Prostate gland (tissue), 2 donors: ENCODE results near the gene ZCCHC7. TPM values are rescaled to one million over a fixed set of nuclear protein-coding genes. Genes with fewer than 3 reads are reported as not detected.
"Not testable (repeated sequence)": the region's sequence is repeated elsewhere in the genome, so short reads cannot be mapped to it uniquely, and the experiment has no call there.

Experiments used
- DNase-seq: peaks from one replicate; pipeline ENCODE4 v3.0.0-alpha.2; 2019; ENCODE audit warnings: low spot score
- H3K27ac ChIP-seq, 2 donors: fragments of 200-600 bp; sonication (generic); 2 replicates each; pipeline ENCODE4 v1.5.1; 2017 to 2019
- H3K27me3 ChIP-seq: fragments of 200-600 bp; sonication (generic); replicated peaks from 2 replicates; pipeline ENCODE4 v1.5.1; 2019; ENCODE audit not compliant: insufficient read depth
- H3K36me3 ChIP-seq, 2 donors: fragments of 200-600 bp; sonication (generic); 1 replicate in 1 of 2; 2 replicates in 1 of 2; pipeline versions ENCODE4 v1.5.1 to v1.8.1; 2017 to 2019
- H3K4me1 ChIP-seq: fragments of 200-600 bp; sonication (generic); replicated peaks from 2 replicates; pipeline ENCODE4 v1.5.1; 2019
- H3K4me3 ChIP-seq, 2 donors: fragments of 200-600 bp; sonication (generic); 2 replicates each; pipeline ENCODE4 v1.5.1; 2017 to 2019
- H3K9me3 ChIP-seq: fragments of 200-600 bp; sonication (generic); 2 replicates; pipeline ENCODE4 v1.5.1; 2017
- POLR2A ChIP-seq: fragments of 450-650 bp; IDR thresholded peaks from one replicate; pipeline ENCODE4 v1.6.1; 2016; ENCODE audit warnings: antibody characterized with exemption, mild to moderate bottlenecking
- POLR2AphosphoS5 ChIP-seq: sonication (generic); formaldehyde crosslinking; IDR thresholded peaks from one replicate; pipeline ENCODE4 v1.6.1; 2017; ENCODE audit warnings: antibody characterized with exemption
- WGBS: methylation state at CpG from one replicate; pipeline ENCODE4 v1.1.5; 2018; 5-methylcytosine and 5-hydroxymethylcytosine counted together
- intact Hi-C: fragments of 100-400 bp; cut with DNase I; formaldehyde crosslinking; loops from one replicate; pipeline ENCODE4 v1.14.2; 2022
- total RNA-seq, 2 donors: library from RNA; depleted of rRNA; stranded (reverse); fragments of >200 nt; gene quantifications; one replicate each; pipeline ENCODE4 v1.1.0, GENCODE V29; 2016
- TF ChIP-seq, protein P1 (sequence below), 4 experiments: fragments of 200-600 bp in 2 of 4; fragments of 450-650 bp in 2 of 4; sonication (generic) in 2 of 4; IDR thresholded peaks; 1 replicate in 3 of 4; 2 replicates in 1 of 4; pipeline ENCODE4 v1.5.1; 2016 to 2019; ENCODE audit warnings: antibody characterized with exemption in 4 of 4, mild to moderate bottlenecking in 2 of 4, moderate library complexity in 2 of 4

The ZCCHC7 gene
- total RNA-seq, 2 donors from 2014 or later: 12.7 to 14.2 TPM

DNA sequence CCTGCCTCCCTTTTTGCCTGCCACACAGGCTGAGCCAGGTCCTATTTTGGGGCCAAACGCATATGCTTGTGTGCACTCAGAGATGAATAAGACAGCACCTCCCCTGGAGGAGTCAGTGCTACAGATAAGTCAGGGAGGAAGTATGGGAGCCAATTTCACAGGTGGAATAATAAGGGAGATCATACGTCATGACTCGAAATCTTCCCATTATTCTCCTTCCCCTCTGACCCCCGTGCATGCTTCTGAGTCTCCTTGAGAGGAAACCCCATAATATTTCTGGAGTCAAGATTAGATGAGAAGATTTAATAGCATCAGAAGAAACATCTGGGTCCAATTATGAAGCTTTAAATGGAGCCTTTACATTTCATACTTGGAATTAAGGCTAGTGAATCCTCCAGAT is 15.1 kb upstream of the ZCCHC7 start:
- 67% methylated on average over 4 of the region's 4 CpGs for WGBS
- Histone ChIP-seq H3K36me3 (no peaks in the 10 kb centered on the region), H3K4me3 (no peak overlapping the region), H3K9me3 (no peaks in the 10 kb centered on the region), H3K27me3 (no peaks in the 10 kb centered on the region), H3K27ac (no peak overlapping the region), H3K4me1 (no peaks in the 10 kb centered on the region)
- TF ChIP-seq, protein P1, sequence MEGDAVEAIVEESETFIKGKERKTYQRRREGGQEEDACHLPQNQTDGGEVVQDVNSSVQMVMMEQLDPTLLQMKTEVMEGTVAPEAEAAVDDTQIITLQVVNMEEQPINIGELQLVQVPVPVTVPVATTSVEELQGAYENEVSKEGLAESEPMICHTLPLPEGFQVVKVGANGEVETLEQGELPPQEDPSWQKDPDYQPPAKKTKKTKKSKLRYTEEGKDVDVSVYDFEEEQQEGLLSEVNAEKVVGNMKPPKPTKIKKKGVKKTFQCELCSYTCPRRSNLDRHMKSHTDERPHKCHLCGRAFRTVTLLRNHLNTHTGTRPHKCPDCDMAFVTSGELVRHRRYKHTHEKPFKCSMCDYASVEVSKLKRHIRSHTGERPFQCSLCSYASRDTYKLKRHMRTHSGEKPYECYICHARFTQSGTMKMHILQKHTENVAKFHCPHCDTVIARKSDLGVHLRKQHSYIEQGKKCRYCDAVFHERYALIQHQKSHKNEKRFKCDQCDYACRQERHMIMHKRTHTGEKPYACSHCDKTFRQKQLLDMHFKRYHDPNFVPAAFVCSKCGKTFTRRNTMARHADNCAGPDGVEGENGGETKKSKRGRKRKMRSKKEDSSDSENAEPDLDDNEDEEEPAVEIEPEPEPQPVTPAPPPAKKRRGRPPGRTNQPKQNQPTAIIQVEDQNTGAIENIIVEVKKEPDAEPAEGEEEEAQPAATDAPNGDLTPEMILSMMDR (IDR thresholded peaks at IDR 0.05): no peak
- TF ChIP-seq POLR2AphosphoS5 (no peak), POLR2A (no peak)
- intact Hi-C loops: no loop called here
- DNase-seq: no peak

DNA sequence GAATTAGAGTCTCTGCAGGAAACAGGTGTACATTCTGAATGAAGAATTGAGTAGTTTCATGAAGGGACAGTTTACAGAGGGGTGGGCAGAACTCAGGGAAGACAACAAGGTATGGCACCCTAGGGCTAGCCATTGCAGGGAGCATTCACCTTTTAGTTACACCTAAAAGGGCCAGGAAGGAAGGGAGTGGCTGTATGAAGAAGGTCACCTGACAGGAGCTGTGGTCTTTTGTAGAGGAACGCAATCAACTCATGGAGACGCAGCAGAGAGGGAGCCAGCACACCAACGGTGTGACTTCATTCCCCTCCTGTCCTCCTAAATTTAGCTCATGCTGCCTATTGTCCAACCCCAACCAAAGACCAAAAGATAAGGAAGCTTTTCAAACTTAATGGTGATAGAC is 12.7 kb upstream of the ZCCHC7 start:
- Histone ChIP-seq H3K4me1 (no peaks in the 10 kb centered on the region), H3K36me3 (no peaks in the 10 kb centered on the region), H3K4me3 (no peak overlapping the region), H3K27ac (no peak overlapping the region), H3K9me3 (no peaks in the 10 kb centered on the region), H3K27me3 (no peaks in the 10 kb centered on the region)
- 76% methylated on average over 3 of the region's 3 CpGs for WGBS
- DNase-seq: no peak
- intact Hi-C loops: no loop called here
- TF ChIP-seq POLR2AphosphoS5: no peak
- TF ChIP-seq POLR2A: no peak
- TF ChIP-seq, protein P1 (IDR thresholded peaks at IDR 0.05): no peak

DNA sequence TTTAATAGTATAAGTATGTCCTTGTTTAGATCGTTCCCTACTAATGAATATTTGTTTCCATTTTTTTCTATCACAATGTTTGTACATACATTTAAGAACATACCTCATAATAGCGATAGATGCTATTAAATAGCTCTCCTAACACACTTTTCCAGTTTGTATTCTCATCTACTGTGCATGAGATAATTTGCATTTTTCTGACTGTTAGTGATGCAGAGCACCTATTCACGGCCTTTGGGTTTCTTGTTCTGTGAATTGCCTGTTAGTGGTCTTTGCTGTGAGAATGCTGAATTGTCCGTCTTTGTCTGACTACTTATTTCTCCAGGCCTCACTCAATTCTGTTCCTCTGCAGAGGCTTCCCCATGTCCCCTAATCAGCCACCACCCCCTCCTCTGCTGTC is 5.9 kb upstream of the ZCCHC7 start:
- H3K9me3 ChIP-seq, H3K27me3 ChIP-seq, H3K36me3 ChIP-seq, H3K27ac ChIP-seq, H3K4me3 ChIP-seq, H3K4me1 ChIP-seq, DNase-seq, intact Hi-C loops: not testable (repeated sequence)
- WGBS: 99% methylated on average over 4 of the region's 4 CpGs

DNA sequence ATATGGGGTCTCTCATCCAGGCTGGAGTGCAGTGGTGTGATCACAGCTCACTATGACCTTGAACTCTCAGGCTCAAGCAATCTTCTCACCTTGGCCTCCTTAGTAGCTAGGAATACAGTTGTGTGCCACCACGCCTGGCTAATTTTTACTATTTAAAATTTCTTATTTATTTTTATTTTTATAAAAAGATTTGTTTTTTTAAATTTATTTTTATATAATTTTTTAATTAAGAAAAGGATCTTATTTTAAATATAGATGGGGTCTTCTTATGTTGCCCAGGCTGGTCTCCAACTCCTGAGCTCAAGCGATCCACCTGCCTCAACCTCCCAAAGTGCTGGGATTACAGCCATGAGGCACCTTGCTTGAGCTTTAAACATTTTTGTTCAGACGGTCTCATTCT is 2.4 kb upstream of the ZCCHC7 start:
- TF ChIP-seq POLR2A (no peak), POLR2AphosphoS5 (no peak)
- TF ChIP-seq, protein P1 (IDR thresholded peaks at IDR 0.05): no peak
- H3K4me1 ChIP-seq: no peaks in the 10 kb centered on the region
- no peaks in the 10 kb centered on the region for H3K9me3 ChIP-seq
- H3K36me3 ChIP-seq: no peaks in the 10 kb centered on the region
- DNase-seq: no peak
- no peaks in the 10 kb centered on the region for H3K27me3 ChIP-seq
- no peak overlapping the region for H3K27ac ChIP-seq
- intact Hi-C loops: loop anchor here (5.0 kb wide), 1 partner anchor 36 kb away; no protein-coding TSS in a partner anchor
- no peak overlapping the region for H3K4me3 ChIP-seq
- 95% methylated on average over 3 of the region's 3 CpGs for WGBS

DNA sequence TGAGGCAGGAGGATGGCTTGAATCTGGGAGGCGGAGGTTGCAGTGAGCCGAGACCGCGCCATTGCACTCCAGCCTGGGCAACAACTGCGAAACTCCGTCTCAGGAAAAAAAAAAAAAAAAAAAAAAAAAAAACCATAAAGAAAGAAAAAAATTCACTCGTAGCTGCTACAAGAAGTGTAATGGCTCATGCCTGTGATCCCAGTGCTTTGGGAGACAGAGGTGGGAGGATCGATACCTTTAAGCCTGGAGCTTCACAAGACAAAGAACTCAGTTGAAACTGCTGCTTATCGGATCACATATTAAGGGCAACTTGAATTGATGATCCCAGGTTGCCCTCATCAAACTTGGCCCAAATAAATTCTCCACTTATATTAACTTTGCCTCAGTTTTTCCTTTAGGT is 1.0 kb upstream of the ZCCHC7 start:
- WGBS: 95% methylated on average over 9 of the region's 9 CpGs
- no peaks in the 10 kb centered on the region for H3K27me3 ChIP-seq

DNA sequence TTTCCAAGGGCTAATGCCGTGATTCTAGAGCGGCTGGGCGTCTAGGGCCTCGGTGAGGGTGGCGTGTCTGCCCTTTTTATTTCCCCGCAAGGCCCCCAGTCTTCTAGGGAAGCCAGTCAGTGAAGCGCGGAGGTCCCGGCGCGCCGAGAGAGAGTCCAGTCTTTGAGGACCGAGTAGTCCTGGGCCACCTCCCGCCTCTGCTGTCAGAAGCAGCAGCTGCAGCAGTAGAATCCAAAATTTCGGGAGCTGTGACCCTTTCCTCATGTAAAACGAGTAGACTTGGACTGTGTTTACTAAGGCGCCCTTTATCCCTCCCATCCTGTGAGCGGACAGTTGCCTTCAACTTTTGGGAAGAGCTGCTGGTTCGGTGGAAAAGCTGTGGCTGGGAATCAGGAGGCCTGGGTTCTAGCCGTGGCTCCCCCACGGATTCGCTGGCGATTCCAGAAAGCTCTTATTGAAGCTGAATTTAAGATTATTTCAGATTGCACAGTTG is 515 bp downstream of the ZCCHC7 start:
- Histone ChIP-seq H3K27ac (peak overlapping the region; percentile 81 to 90), H3K4me3 (peak overlapping the region; percentile 83 to 87)
- H3K36me3 ChIP-seq, H3K9me3 ChIP-seq, H3K4me1 ChIP-seq, DNase-seq, H3K27me3 ChIP-seq: not testable (repeated sequence)
- intact Hi-C loops: loop anchor here (10.0 kb wide), 1 partner anchor 344 kb away; the partner anchor contains the start of gene ZBTB5
- under 1% methylated on average over 23 of the region's 23 CpGs for WGBS

More for the DNA sequence above, 1.0 kb upstream of the ZCCHC7 start:
- intact Hi-C loops: loop anchor here (5.0 kb wide), 1 partner anchor 37 kb away; no protein-coding TSS in a partner anchor
- H3K4me1 ChIP-seq: no peaks in the 10 kb centered on the region
- H3K4me3 ChIP-seq: peak overlapping the region in 1 of 2 donors; percentile 83
- H3K9me3 ChIP-seq: no peaks in the 10 kb centered on the region
- H3K36me3 ChIP-seq: no peaks in the 10 kb centered on the region
- DNase-seq: no peak
- TF ChIP-seq POLR2A (no peak), POLR2AphosphoS5 (no peak)
- TF ChIP-seq, protein P1 (IDR thresholded peaks at IDR 0.05): no peak
- H3K27ac ChIP-seq: no peak overlapping the region
